KMS-11 (cell line): ENCODE measurements around the gene STARD8.

Experiments
- H2AFZ ChIP-seq: fragments of 200-600 bp; sonication (generic); 2 replicates; pipeline ENCODE4 v1.6.1; 2016; ENCODE audit warnings: antibody characterized with exemption, mixed run types, low read depth
- H3K27ac ChIP-seq: fragments of 200-600 bp; sonication (generic); 2 replicates; pipeline ENCODE4 v1.6.1; 2016; ENCODE audit warnings: mild to moderate bottlenecking, mixed run types
- H3K27me3 ChIP-seq: fragments of 200-600 bp; sonication (generic); 2 replicates; pipeline ENCODE4 v1.6.1; 2017; ENCODE audit warnings: mild to moderate bottlenecking, low read depth, mixed run types, moderate library complexity; ENCODE audit not compliant: insufficient read depth
- H3K36me3 ChIP-seq: fragments of 200-600 bp; sonication (generic); 2 replicates; pipeline ENCODE4 v1.6.1; 2017; ENCODE audit warnings: mild to moderate bottlenecking, mixed run types; ENCODE audit not compliant: insufficient read depth
- H3K4me1 ChIP-seq: fragments of 200-600 bp; sonication (generic); 2 replicates; pipeline ENCODE4 v1.6.1; 2016; ENCODE audit warnings: mild to moderate bottlenecking, low read depth, mixed run types; ENCODE audit not compliant: poor library complexity, severe bottlenecking
- H3K4me2 ChIP-seq: fragments of 200-600 bp; sonication (generic); 2 replicates; pipeline ENCODE4 v1.7.0; 2016; ENCODE audit warnings: mild to moderate bottlenecking, mixed run types
- H3K4me3 ChIP-seq: fragments of 200-600 bp; sonication (generic); IDR thresholded peaks from 2 replicates; pipeline ENCODE4 v1.6.1; 2017; ENCODE audit warnings: low read depth, low read length, mixed read lengths; ENCODE audit not compliant: insufficient read depth
- H3K79me2 ChIP-seq: fragments of 200-600 bp; sonication (generic); 2 replicates; pipeline ENCODE4 v1.6.1; 2016; ENCODE audit warnings: low read depth, mixed run types; ENCODE audit not compliant: insufficient read depth
- H3K9ac ChIP-seq: fragments of 200-600 bp; sonication (generic); 2 replicates; pipeline ENCODE4 v1.6.1; 2016; ENCODE audit warnings: mild to moderate bottlenecking, mixed run types
- H4K20me1 ChIP-seq: fragments of 200-600 bp; sonication (generic); 2 replicates; pipeline ENCODE4 v1.6.1; 2016; ENCODE audit warnings: mild to moderate bottlenecking, mixed run types; ENCODE audit not compliant: insufficient read depth
- TF ChIP-seq, protein P1 (sequence below): fragments of 200-600 bp; sonication (generic); conservative IDR thresholded peaks from 2 replicates; pipeline ENCODE4 v1.6.1; 2017; ENCODE audit warnings: low read depth, mild to moderate bottlenecking, antibody characterized with exemption, low read length, moderate library complexity, mixed read lengths

Gene STARD8

DNA sequence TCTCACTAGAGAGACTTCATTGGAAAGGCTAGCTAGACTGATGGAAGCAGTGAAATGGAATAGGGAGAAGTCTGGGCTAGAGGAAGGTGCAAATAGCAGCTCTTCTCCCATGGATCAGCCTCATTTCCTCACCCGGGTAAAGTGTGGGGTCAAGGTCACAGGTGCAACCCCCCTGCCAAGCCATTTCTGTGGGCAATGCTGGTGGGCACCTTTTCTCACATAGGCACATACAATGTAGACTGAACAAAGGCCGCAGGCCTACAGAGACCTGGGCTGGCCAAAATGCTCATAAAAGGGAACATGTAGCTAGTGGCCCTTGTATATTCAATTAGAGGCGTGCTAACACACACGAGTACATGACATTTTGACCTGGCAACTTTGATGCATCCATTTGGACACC lies 109.9 kb downstream of the STARD8 start:
- TF ChIP-seq, protein P1, sequence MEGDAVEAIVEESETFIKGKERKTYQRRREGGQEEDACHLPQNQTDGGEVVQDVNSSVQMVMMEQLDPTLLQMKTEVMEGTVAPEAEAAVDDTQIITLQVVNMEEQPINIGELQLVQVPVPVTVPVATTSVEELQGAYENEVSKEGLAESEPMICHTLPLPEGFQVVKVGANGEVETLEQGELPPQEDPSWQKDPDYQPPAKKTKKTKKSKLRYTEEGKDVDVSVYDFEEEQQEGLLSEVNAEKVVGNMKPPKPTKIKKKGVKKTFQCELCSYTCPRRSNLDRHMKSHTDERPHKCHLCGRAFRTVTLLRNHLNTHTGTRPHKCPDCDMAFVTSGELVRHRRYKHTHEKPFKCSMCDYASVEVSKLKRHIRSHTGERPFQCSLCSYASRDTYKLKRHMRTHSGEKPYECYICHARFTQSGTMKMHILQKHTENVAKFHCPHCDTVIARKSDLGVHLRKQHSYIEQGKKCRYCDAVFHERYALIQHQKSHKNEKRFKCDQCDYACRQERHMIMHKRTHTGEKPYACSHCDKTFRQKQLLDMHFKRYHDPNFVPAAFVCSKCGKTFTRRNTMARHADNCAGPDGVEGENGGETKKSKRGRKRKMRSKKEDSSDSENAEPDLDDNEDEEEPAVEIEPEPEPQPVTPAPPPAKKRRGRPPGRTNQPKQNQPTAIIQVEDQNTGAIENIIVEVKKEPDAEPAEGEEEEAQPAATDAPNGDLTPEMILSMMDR = no peak
- H3K27me3 ChIP-seq = no peaks in the 10 kb centered on the region
- no peaks in the 10 kb centered on the region for H4K20me1 ChIP-seq
- no peaks in the 10 kb centered on the region for H3K79me2 ChIP-seq
- no peaks in the 10 kb centered on the region for H3K36me3 ChIP-seq
- H3K4me3 ChIP-seq = no peak overlapping the region
- no peak overlapping the region for H3K4me2 ChIP-seq
- no peak overlapping the region for H3K27ac ChIP-seq
- no peaks in the 10 kb centered on the region for H3K4me1 ChIP-seq
- H2AFZ ChIP-seq = no peak overlapping the region
- no peak overlapping the region for H3K9ac ChIP-seq

DNA sequence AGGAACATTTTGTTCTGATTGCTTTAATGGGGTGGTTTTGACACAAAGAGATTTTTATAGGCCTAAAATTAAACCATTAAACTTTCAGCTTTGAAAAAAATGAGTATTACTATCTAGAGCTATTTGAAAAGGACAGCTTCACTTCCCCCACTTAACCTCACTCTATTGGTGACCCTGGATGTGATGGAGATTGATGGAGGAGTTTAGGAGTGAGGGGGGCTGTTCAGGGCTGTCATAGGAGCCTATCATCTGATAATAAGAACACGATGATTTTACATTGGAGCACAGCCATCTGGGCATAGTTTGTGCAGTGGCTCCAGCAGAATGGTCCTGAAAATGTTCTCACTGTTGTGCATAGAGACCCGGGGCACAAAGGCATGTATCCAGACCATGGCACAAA lies 110.3 kb downstream of the STARD8 start:
- Histone ChIP-seq H3K4me1 (no peaks in the 10 kb centered on the region), H3K27me3 (no peaks in the 10 kb centered on the region), H3K4me3 (no peak overlapping the region), H3K4me2 (no peak overlapping the region), H3K9ac (no peak overlapping the region), H2AFZ (no peak overlapping the region), H3K36me3 (no peaks in the 10 kb centered on the region), H3K79me2 (no peaks in the 10 kb centered on the region), H4K20me1 (no peaks in the 10 kb centered on the region), H3K27ac (no peak overlapping the region)
- TF ChIP-seq, protein P1 = no peak

DNA sequence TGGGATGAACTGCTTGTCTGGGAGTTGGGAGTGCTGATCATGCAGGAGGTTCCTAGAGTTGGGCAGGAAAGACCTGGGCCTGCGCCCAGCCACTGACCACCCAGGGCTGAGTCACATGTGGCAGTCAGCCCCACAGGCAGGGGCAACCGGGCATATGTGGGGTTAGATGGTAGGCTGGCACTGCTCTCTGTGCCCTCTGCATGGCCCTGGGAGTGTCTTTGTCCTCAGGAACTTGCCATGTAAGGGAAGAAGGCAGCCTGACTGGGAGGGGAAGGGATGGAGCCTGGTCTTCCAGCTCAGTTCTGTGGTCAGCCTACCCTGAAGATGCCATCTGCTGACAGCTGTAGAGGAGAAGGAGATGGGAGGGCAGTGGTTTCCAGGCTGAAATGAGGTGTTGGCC lies 111.2 kb downstream of the STARD8 start:
- no peaks in the 10 kb centered on the region for H3K79me2 ChIP-seq
- H4K20me1 ChIP-seq = no peaks in the 10 kb centered on the region
- TF ChIP-seq, protein P1 = no peak
- H3K27me3 ChIP-seq = no peaks in the 10 kb centered on the region
- no peak overlapping the region for H3K27ac ChIP-seq
- no peak overlapping the region for H3K4me3 ChIP-seq
- H3K4me2 ChIP-seq = no peak overlapping the region
- H3K4me1 ChIP-seq = no peaks in the 10 kb centered on the region
- no peak overlapping the region for H2AFZ ChIP-seq
- no peak overlapping the region for H3K9ac ChIP-seq
- no peaks in the 10 kb centered on the region for H3K36me3 ChIP-seq

DNA sequence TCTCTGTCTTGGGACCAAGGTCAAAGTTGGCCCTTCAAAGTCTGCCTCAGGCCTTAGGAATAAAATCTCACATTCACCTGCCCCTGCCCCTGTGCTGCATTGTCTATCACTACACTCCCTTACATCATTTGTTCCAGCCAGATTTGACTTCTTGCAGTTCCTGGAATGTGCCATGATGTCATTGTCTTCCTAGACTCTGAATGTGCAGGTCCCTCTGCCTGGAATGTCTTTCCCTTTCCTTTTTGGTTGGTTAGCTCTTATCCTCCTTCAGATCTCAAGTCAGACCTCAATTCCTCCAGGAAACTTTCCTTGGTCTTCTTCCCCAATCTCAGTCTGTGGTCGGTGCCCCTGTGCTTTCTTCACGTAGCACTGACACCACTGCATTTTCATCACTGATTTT lies 113.6 kb downstream of the STARD8 start:
- H3K36me3 ChIP-seq = no peaks in the 10 kb centered on the region

More for the DNA sequence above, 113.6 kb downstream of the STARD8 start:
- TF ChIP-seq, protein P1 = no peak
- H4K20me1 ChIP-seq = no peaks in the 10 kb centered on the region
- H3K9ac ChIP-seq = no peak overlapping the region
- no peaks in the 10 kb centered on the region for H3K79me2 ChIP-seq
- H3K4me2 ChIP-seq = no peak overlapping the region
- no peaks in the 10 kb centered on the region for H3K4me1 ChIP-seq
- H3K27me3 ChIP-seq = no peaks in the 10 kb centered on the region
- no peak overlapping the region for H3K27ac ChIP-seq
- H3K4me3 ChIP-seq = no peak overlapping the region
- H2AFZ ChIP-seq = no peak overlapping the region
